Common myeloid progenitor, CD34-positive (primary cell): ENCODE results near the gene NDUFV1.
A peak's percentile ranks its signal among the peaks of the same experiment; 100 is the strongest.
"Not testable (repeated sequence)": the region's sequence is repeated elsewhere in the genome, so short reads cannot be mapped to it uniquely, and the experiment has no call there.

Experiments
- CTCF ChIA-PET: fragments of 350-600 bp; sonication (Branson Sonifier 250); formaldehyde crosslinking; loops from one replicate; lab custom pipeline; 2021; ENCODE audit warnings: antibody characterized with exemption; lab: Charles Lee
- POLR2A ChIA-PET: fragments of 350-600 bp; sonication (Branson Sonifier 250); formaldehyde crosslinking; loops from one replicate; lab custom pipeline; 2021; ENCODE audit warnings: antibody characterized with exemption; lab: Charles Lee
- DNase-seq, 3 donors: peaks; one replicate each; pipeline versions ENCODE4 v3.0.0 to v3.0.0-alpha.2; 2013
- H3K27ac ChIP-seq, 2 experiments: 1 replicate in 1 of 2; 2 replicates in 1 of 2; pipeline ENCODE4 v1.7.0; 2013; ENCODE audit warnings: inconsistent platforms in 2 of 2, low read length in 2 of 2, mild to moderate bottlenecking in 2 of 2, low read depth in 1 of 2, moderate library complexity in 1 of 2; ENCODE audit not compliant: severe bottlenecking in 2 of 2, insufficient read depth in 1 of 2, poor library complexity in 1 of 2
- H3K27me3 ChIP-seq, 5 experiments: replicated peaks in 2 of 5; 1 replicate in 3 of 5; 2 replicates in 2 of 5; pipeline versions ENCODE4 v1.6.1 to v1.7.0; 2013; ENCODE audit warnings: low read length in 4 of 5, mild to moderate bottlenecking in 2 of 5, moderate library complexity in 2 of 5, inconsistent platforms in 1 of 5; ENCODE audit not compliant: insufficient read depth in 5 of 5, control insufficient read depth in 4 of 5
- H3K36me3 ChIP-seq, 4 experiments: 1 replicate in 2 of 4; 2 replicates in 2 of 4; pipeline versions ENCODE4 v1.6.1 to v1.7.0; 2013; ENCODE audit warnings: low read length in 3 of 4, control low read depth in 1 of 4, mild to moderate bottlenecking in 1 of 4; ENCODE audit not compliant: control insufficient read depth in 4 of 4, insufficient read depth in 4 of 4
- H3K4me1 ChIP-seq, 4 experiments: 1 replicate in 3 of 4; 2 replicates in 1 of 4; pipeline versions ENCODE4 v1.6.1 to v1.7.1; 2013; ENCODE audit warnings: low read length in 3 of 4, mild to moderate bottlenecking in 3 of 4, control low read depth in 1 of 4, inconsistent platforms in 1 of 4, moderate library complexity in 1 of 4; ENCODE audit not compliant: control insufficient read depth in 4 of 4, insufficient read depth in 4 of 4; ENCODE audit errors: control extremely low read depth in 1 of 4
- H3K4me3 ChIP-seq, 7 experiments: 1 replicate in 4 of 7; 2 replicates in 3 of 7; pipeline versions ENCODE4 v1.5.1 to v1.7.0; 2013; ENCODE audit warnings: mild to moderate bottlenecking in 7 of 7, low read length in 6 of 7, moderate library complexity in 6 of 7, inconsistent platforms in 2 of 7, low read depth in 2 of 7, control low read depth in 1 of 7; ENCODE audit not compliant: insufficient read depth in 4 of 7, control insufficient read depth in 1 of 7; ENCODE audit errors: extremely low read depth in 1 of 7
- H3K9me3 ChIP-seq, 5 experiments: 1 replicate in 4 of 5; 2 replicates in 1 of 5; pipeline versions ENCODE4 v1.6.1 to v1.7.1; 2013; ENCODE audit warnings: low read length in 4 of 5, mild to moderate bottlenecking in 2 of 5, inconsistent platforms in 1 of 5, low read depth in 1 of 5, moderate library complexity in 1 of 5; ENCODE audit not compliant: control insufficient read depth in 4 of 5, insufficient read depth in 2 of 5; ENCODE audit errors: control extremely low read depth in 1 of 5
- WGBS: methylation state at CpG from one replicate; pipeline ENCODE4 v1.1.5; 2013; ENCODE audit not compliant: insufficient coverage; 5-methylcytosine and 5-hydroxymethylcytosine counted together

Gene NDUFV1

DNA sequence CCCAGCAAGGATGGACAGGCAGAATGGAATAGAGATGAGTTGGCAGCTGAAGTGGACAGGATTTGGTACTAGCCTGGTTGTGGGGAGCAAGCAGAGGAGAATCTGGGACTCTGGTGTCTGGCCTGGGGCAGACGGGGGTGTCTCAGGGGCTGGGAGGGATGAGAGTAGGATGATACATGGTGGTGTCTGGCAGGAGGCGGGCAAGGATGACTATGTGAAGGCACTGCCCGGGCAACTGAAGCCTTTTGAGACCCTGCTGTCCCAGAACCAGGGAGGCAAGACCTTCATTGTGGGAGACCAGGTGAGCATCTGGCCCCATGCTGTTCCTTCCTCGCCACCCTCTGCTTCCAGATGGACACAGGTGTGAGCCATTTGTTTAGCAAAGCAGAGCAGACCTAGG is 20.8 kb upstream of the NDUFV1 start:
- DNase-seq, result no peak
- no peak overlapping the region for H3K27ac ChIP-seq
- H3K4me3 ChIP-seq, result peak overlapping the region in 1 of 7 experiments; percentile 84
- peaks cover 8 to 43% (median 36%) of the 10 kb centered on the region in 4 experiments for H3K4me1 ChIP-seq
- 92% methylated on average over 2 of the region's 4 CpGs for WGBS
- H3K27me3 ChIP-seq, result no peaks in the 10 kb centered on the region
- CTCF ChIA-PET, result interaction anchor here (1.3 kb wide), 1 partner anchor 28 kb away, joined by 3 read pairs; no protein-coding TSS in a partner anchor
- peaks cover 0 to 5% (median 0%) of the 10 kb centered on the region in 5 experiments for H3K9me3 ChIP-seq
- H3K36me3 ChIP-seq, result peaks cover 5 to 33% (median 26%) of the 10 kb centered on the region in 4 experiments
- POLR2A ChIA-PET, result no interaction called here

DNA sequence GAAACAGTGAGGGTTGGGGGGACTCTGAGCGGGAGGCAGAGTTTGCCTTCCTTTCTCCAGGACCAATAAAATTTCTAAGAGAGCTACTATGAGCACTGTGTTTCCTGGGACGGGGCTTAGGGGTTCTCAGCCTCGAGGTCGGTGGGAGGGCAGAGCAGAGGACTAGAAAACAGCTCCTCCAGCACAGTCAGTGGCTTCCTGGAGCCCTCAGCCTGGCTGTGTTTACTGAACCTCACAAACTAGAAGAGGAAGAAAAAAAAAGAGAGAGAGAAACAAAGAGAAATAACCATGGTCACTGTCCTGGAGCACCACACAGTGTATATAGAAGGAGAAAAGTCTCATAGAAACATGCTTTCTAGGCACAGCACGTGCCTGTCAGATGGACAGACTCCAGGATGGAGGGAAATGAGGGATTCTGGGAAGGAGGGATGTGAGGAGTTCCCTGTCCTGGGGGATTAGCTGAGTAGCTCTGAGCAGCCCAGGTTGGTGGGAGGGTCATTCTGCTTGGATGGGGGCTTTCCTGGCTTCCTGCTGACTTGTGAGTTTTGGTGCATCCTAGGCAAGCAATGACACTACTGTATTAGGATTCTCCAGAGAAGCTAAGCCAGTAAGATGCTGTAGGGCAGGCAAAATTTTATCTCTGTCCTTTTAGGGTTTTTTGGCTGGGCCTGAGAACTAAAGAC is 20.0 kb upstream of the NDUFV1 start:
- Histone ChIP-seq H3K4me3 (peak overlapping the region in 1 of 7 experiments; percentile 84), H3K9me3 (peaks cover 0 to 5% (median 0%) of the 10 kb centered on the region in 5 experiments), H3K4me1 (peaks cover 8 to 41% (median 36%) of the 10 kb centered on the region in 4 experiments), H3K36me3 (peaks cover 5 to 33% (median 26%) of the 10 kb centered on the region in 4 experiments), H3K27ac (no peak overlapping the region), H3K27me3 (no peaks in the 10 kb centered on the region)
- DNase-seq, result no peak
- 79% methylated on average over 5 of the region's 5 CpGs for WGBS
- POLR2A ChIA-PET, result no interaction called here
- CTCF ChIA-PET, result interaction anchor here (1.3 kb wide), 1 partner anchor 27 kb away, joined by 3 read pairs; no protein-coding TSS in a partner anchor

DNA sequence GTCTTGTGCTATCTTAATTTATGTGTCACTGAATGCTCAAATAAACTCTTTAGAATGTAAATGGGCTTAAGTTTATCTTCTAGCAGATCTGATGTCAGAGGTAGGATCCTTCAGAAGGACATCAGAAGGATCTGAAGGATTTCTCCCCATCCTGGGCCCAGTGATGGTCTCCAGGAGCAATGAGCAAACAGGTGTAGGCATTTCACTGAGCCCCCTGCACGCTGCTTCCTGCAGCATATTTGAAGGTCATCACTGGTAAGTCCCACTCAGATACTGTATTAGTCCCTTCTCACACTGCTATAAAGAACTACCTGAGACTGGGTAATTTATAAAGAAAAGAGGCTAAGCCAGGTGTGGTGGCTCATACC is 18.6 kb upstream of the NDUFV1 start:
- H3K4me3 ChIP-seq, result no peak overlapping the region
- 100% methylated on average over 1 of the region's 1 CpG for WGBS
- ChIA-PET CTCF (no interaction called here), POLR2A (no interaction called here)
- H3K9me3 ChIP-seq, result peaks cover 0 to 5% (median 0%) of the 10 kb centered on the region in 5 experiments
- peaks cover 4 to 33% (median 24%) of the 10 kb centered on the region in 4 experiments for H3K4me1 ChIP-seq
- peaks cover 5 to 33% (median 26%) of the 10 kb centered on the region in 4 experiments for H3K36me3 ChIP-seq
- DNase-seq, result no peak
- no peaks in the 10 kb centered on the region for H3K27me3 ChIP-seq
- no peak overlapping the region for H3K27ac ChIP-seq

DNA sequence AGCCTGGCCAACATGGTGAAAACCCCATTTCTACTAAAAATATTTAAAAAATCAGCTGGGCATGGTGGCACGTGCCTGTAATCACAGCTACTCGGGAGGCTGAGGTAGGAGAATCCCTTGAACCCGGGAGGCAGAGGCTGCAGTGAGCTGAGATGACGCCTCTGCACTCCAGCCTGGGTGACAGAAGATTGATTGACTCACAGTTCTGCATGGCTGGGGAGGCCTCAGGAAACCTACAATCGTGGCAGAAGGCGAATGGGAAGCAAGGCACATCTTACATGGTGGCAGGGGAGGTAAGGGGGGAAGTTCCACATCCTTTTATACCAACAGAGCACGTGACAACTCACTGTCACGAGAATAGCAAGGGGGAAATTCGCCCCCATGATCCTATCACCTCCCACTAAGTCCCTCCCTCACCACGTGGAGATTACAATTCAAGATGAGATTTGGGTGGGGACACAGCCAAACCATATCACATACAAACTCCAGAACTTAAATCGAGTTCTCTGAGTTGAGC is 17.8 kb upstream of the NDUFV1 start:
- WGBS, result 65% methylated on average over 8 of the region's 11 CpGs
- CTCF ChIA-PET, result interaction anchor here (1.4 kb wide), 1 partner anchor 9 kb away, joined by 4 read pairs; no protein-coding TSS in a partner anchor
- H3K27me3 ChIP-seq, H3K27ac ChIP-seq, H3K9me3 ChIP-seq, POLR2A ChIA-PET, H3K4me3 ChIP-seq: not testable (repeated sequence)
- Histone ChIP-seq H3K4me1 (peaks cover 4 to 34% (median 23%) of the 10 kb centered on the region in 4 experiments), H3K36me3 (peaks cover 5 to 33% (median 26%) of the 10 kb centered on the region in 4 experiments)
- DNase-seq, result peak in 1 of 3 donors; percentile 29

DNA sequence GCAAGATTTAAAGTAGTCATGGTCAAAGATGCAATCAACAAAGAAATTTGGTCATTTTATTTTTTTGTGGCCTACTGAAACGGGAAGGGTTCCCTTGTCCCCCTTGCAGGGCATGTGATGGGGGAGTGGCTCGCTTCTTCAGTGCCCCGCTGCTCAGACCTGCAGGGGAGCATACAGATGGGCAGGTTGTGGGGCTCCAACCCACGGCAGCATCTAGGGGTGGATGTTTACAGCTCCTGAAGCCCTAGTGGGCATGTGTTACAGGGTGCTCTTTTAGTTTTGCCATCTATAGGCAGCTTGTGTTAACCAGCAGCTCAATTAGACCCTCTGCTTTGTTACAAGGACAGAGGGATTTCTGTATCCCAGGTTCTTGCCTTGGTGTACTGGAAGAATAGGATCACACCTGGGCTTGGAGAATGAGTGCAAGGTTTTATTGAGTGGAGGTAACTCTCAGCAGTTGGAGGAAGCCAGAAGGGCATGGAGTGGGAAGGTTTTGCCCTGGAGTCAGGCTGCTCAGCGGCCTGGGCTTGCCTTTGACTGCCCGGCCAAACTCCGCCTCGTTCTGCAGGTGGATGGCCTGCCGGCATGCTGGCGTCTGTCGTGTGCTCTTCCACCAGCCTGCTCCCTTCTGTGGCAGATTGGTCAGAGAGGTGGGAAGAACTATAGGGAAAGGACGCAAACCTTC is 13.7 kb upstream of the NDUFV1 start:
- H3K36me3 ChIP-seq, result peaks cover 1 to 6% (median 4%) of the 10 kb centered on the region in 4 experiments
- H3K9me3 ChIP-seq, result peaks cover 0 to 7% (median 3%) of the 10 kb centered on the region in 5 experiments
- ChIA-PET CTCF (interaction anchor here (1.2 to 2.0 kb wide), 3 partner anchors 10 to 13 kb away, joined by 3 to 6 read pairs (median 3); no protein-coding TSS in a partner anchor), POLR2A (interaction anchor here (0.5 to 0.6 kb wide), 2 partner anchors 32 to 977 kb away, joined by 4 read pairs; no protein-coding TSS in a partner anchor)
- peaks cover 0 to 6% (median 1%) of the 10 kb centered on the region in 4 experiments for H3K4me1 ChIP-seq
- H3K27ac ChIP-seq, result no peak overlapping the region
- H3K27me3 ChIP-seq, result no peaks in the 10 kb centered on the region
- WGBS, result 96% methylated on average over 11 of the region's 12 CpGs
- no peak overlapping the region for H3K4me3 ChIP-seq
- no peak for DNase-seq

DNA sequence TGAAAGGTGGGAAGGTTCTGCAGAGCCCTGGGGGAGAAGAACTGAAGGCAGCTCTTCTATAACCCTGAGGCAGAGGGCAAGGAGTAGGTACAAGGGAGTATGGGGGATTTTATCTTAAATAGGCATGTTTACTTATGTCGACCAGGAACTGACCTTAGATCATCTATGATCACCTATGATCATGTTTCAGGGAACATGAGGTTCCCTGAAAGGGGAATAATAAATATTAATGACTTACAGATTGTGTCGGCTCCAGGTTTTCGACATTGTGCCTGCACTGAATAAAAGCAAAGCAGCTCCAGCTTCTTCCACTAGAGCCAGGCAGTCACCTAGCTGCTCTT is 13.2 kb upstream of the NDUFV1 start:
- H3K4me3 ChIP-seq, result no peak overlapping the region
- ChIA-PET POLR2A (no interaction called here), CTCF (interaction anchor here (1.6 kb wide), 1 partner anchor 11 kb away, joined by 3 read pairs; no protein-coding TSS in a partner anchor)
- peaks cover 0 to 5% (median 1%) of the 10 kb centered on the region in 4 experiments for H3K36me3 ChIP-seq
- H3K9me3 ChIP-seq, result peaks cover 0 to 7% (median 3%) of the 10 kb centered on the region in 5 experiments
- no peaks in the 10 kb centered on the region for H3K27me3 ChIP-seq
- H3K27ac ChIP-seq, result no peak overlapping the region
- DNase-seq, result no peak
- H3K4me1 ChIP-seq, result peaks cover 0 to 4% (median 0%) of the 10 kb centered on the region in 4 experiments
- 100% methylated on average over 3 of the region's 3 CpGs for WGBS
